Ishikawa (cell line): ENCODE measurements around the gene DDX31.

Experiments used
- CEBPB ChIP-seq: IDR thresholded peaks from 2 replicates; pipeline ENCODE4 v1.6.1; 2012
- RAD21 ChIP-seq: IDR thresholded peaks from 2 replicates; pipeline ENCODE4 v1.6.1; 2012; ENCODE audit warnings: low read depth
- REST ChIP-seq: IDR thresholded peaks from 2 replicates; pipeline ENCODE4 v1.6.1; 2012; ENCODE audit warnings: low read depth, mild to moderate bottlenecking
- TAF1 ChIP-seq: IDR thresholded peaks from 2 replicates; pipeline ENCODE4 v1.6.1; 2012; ENCODE audit warnings: low read depth, mild to moderate bottlenecking
- YY1 ChIP-seq: IDR thresholded peaks from 2 replicates; pipeline ENCODE4 v1.6.1; 2012; ENCODE audit warnings: low read depth
- ZBTB7A ChIP-seq: IDR thresholded peaks from 2 replicates; pipeline ENCODE4 v1.6.1; 2012; ENCODE audit warnings: low read depth

- TF ChIP-seq CEBPB (no peak), YY1 (no peak), REST (no peak), RAD21 (no peak), TAF1 (no peak), ZBTB7A (no peak)
These were observed 2.6 kb upstream of the DDX31 start for GRCh38 chr9:132672413-132672690.
